T-cell (primary cell): ENCODE data around the gene MICAL3. TPM values are rescaled to one million over a fixed set of nuclear protein-coding genes. Genes with fewer than 3 reads are reported as not detected.
A peak's percentile ranks its signal among the peaks of the same experiment; 100 is the strongest.

Experiments
- ATAC-seq, 4 experiments: fragments of 200-7000 bp in 3 of 4; fragments of 150-1000 bp in 1 of 4; cut with Tn5 transposase; replicated peaks in 1 of 4; 1 replicate in 3 of 4; 2 replicates in 1 of 4; pipeline ENCODE4 v1.10.0; 2021; ENCODE audit warnings: moderate library complexity in 3 of 4, mild to moderate bottlenecking in 2 of 4, moderate number of reproducible peaks in 1 of 4
- CTCF ChIA-PET, 2 donors: fragments of 300-600 bp; sonication (Branson Sonifier 250); formaldehyde crosslinking; loops; one replicate each; lab custom pipeline; 2022; ENCODE audit warnings: antibody characterized with exemption in 2 of 2; lab: Charles Lee
- POLR2A ChIA-PET, 2 donors: fragments of 300-600 bp; sonication (Branson Sonifier 250); formaldehyde crosslinking; loops; one replicate each; lab custom pipeline; 2022; ENCODE audit warnings: antibody characterized with exemption in 2 of 2; lab: Charles Lee
- DNase-seq, 35 experiments: peaks; one replicate each; pipeline versions ENCODE4 v3.0.0 to v3.0.0-alpha.2; 2013 to 2023
- H3K27ac ChIP-seq: one replicate; pipeline ENCODE4 v1.5.1; 2013; ENCODE audit warnings: low read length
- H3K27me3 ChIP-seq, 2 experiments: replicated peaks in 1 of 2; 1 replicate in 1 of 2; 2 replicates in 1 of 2; pipeline versions ENCODE4 v1.6.1 to v1.7.0; 2013; ENCODE audit warnings: low read length in 1 of 2, mixed read lengths in 1 of 2; ENCODE audit not compliant: control insufficient read depth in 2 of 2, insufficient read depth in 2 of 2; ENCODE audit errors: extremely low read depth in 1 of 2
- H3K36me3 ChIP-seq, 2 donors: 1 replicate in 1 of 2; 2 replicates in 1 of 2; pipeline versions ENCODE4 v1.6.1 to v1.7.0; 2013; ENCODE audit warnings: low read length in 1 of 2; ENCODE audit not compliant: control insufficient read depth in 2 of 2, insufficient read depth in 1 of 2; ENCODE audit errors: extremely low read depth in 1 of 2
- H3K4me1 ChIP-seq, 2 experiments: 1 replicate in 1 of 2; 2 replicates in 1 of 2; pipeline versions ENCODE4 v1.6.1 to v1.7.0; 2013; ENCODE audit warnings: low read length in 2 of 2, mixed read lengths in 1 of 2; ENCODE audit not compliant: insufficient read depth in 2 of 2, control insufficient read depth in 1 of 2; ENCODE audit errors: extremely low read depth in 1 of 2
- H3K4me3 ChIP-seq, 2 donors: 1 replicate in 1 of 2; 2 replicates in 1 of 2; pipeline versions ENCODE4 v1.5.1 to v1.7.0; 2013; ENCODE audit warnings: mild to moderate bottlenecking in 2 of 2, low read length in 1 of 2, moderate library complexity in 1 of 2; ENCODE audit not compliant: control insufficient read depth in 1 of 2; ENCODE audit errors: extremely low read depth in 1 of 2
- H3K9me3 ChIP-seq: 2 replicates; pipeline ENCODE4 v1.7.0; 2013
- H3K27ac Mint-ChIP-seq, 2 donors: one replicate each; pipeline ENCODE4 v1.8.0; 2020 to 2021; ENCODE audit warnings: mild to moderate bottlenecking in 2 of 2, mixed read lengths in 2 of 2
- H3K27me3 Mint-ChIP-seq, 2 donors: one replicate each; pipeline ENCODE4 v1.8.0; 2021 to 2022; ENCODE audit warnings: mixed read lengths in 2 of 2
- H3K36me3 Mint-ChIP-seq: one replicate; pipeline ENCODE4 v1.8.0; 2021; ENCODE audit warnings: mixed read lengths
- H3K4me1 Mint-ChIP-seq, 3 donors: one replicate each; pipeline ENCODE4 v1.8.0; 2020 to 2022; ENCODE audit warnings: mixed read lengths in 3 of 3, mild to moderate bottlenecking in 1 of 3
- H3K4me3 Mint-ChIP-seq, 3 donors: one replicate each; pipeline ENCODE4 v1.8.0; 2020 to 2022; ENCODE audit warnings: mild to moderate bottlenecking in 3 of 3, mixed read lengths in 3 of 3, moderate library complexity in 3 of 3
- H3K9me3 Mint-ChIP-seq, 3 donors: one replicate each; pipeline ENCODE4 v1.8.0; 2020 to 2022; ENCODE audit warnings: mixed read lengths in 3 of 3
- WGBS: methylation state at CpG from one replicate; pipeline ENCODE4 v1.1.5; 2013; ENCODE audit warnings: missing lambda C conversion rate; ENCODE audit not compliant: insufficient coverage; 5-methylcytosine and 5-hydroxymethylcytosine counted together
- total RNA-seq, 35 experiments: library from RNA in 6 of 35; stranded (reverse) in 6 of 35; fragments of 120-200 nt in 1 of 35; gene quantifications; one replicate each; pipeline versions ENCODE4 v1.2.1 to v1.2.4 and lab custom pipeline; 2013 to 2026

Gene MICAL3
- total RNA-seq, 5 donors from 2014 or later (not counting 1 experiment from before 2014, with no cell fraction given): 19.1 to 37.5 (median 22.3) TPM

GRCh38 chr22:17893900-17894535 is 130.3 kb downstream of the MICAL3 start:
- WGBS: 100% methylated on average over 1 of the region's 7 CpGs
- Mint-ChIP-seq H3K27ac (no peak overlapping the region), H3K4me1 (peaks cover 0 to 4% (median 3%) of the 10 kb centered on the region in 3 donors), H3K27me3 (no peaks in the 10 kb centered on the region), H3K4me3 (no peak overlapping the region), H3K36me3 (peaks cover 51% of the 10 kb centered on the region), H3K9me3 (no peaks in the 10 kb centered on the region)
- ChIA-PET CTCF (no interaction called here), POLR2A (no interaction called here)
- ATAC-seq (no peak), DNase-seq (no peak)
- H3K27me3 ChIP-seq: no peaks in the 10 kb centered on the region
- no peaks in the 10 kb centered on the region for H3K4me1 ChIP-seq
- H3K4me3 ChIP-seq: no peak overlapping the region
- H3K9me3 ChIP-seq: no peaks in the 10 kb centered on the region
- no peak overlapping the region for H3K27ac ChIP-seq
- peaks cover 0 to 27% of the 10 kb centered on the region in 2 donors for H3K36me3 ChIP-seq

GRCh38 chr22:17892376-17892775 is 132.0 kb downstream of the MICAL3 start:
- 89% methylated on average over 1 of the region's 4 CpGs for WGBS
- H3K27me3 Mint-ChIP-seq: no peaks in the 10 kb centered on the region
- ChIA-PET CTCF (no interaction called here), POLR2A (no interaction called here)
- ATAC-seq: no peak
- H3K36me3 Mint-ChIP-seq: peaks cover 57% of the 10 kb centered on the region
- H3K4me3 Mint-ChIP-seq: no peak overlapping the region
- H3K27ac Mint-ChIP-seq: no peak overlapping the region
- H3K27ac ChIP-seq: no peak overlapping the region
- H3K9me3 Mint-ChIP-seq: no peaks in the 10 kb centered on the region
- no peak for DNase-seq
- no peak overlapping the region for H3K4me3 ChIP-seq
- peaks cover 0 to 29% of the 10 kb centered on the region in 2 donors for H3K36me3 ChIP-seq
- no peaks in the 10 kb centered on the region for H3K4me1 ChIP-seq
- H3K27me3 ChIP-seq: no peaks in the 10 kb centered on the region
- peaks cover 0 to under 1% (median under 1%) of the 10 kb centered on the region in 3 donors for H3K4me1 Mint-ChIP-seq
- no peaks in the 10 kb centered on the region for H3K9me3 ChIP-seq

GRCh38 chr22:17891481-17892167 is 132.7 kb downstream of the MICAL3 start:
- Mint-ChIP-seq H3K36me3 (peaks cover 58% of the 10 kb centered on the region), H3K4me3 (no peak overlapping the region), H3K4me1 (no peaks in the 10 kb centered on the region), H3K27me3 (no peaks in the 10 kb centered on the region), H3K9me3 (no peaks in the 10 kb centered on the region), H3K27ac (no peak overlapping the region)
- Histone ChIP-seq H3K36me3 (peaks cover 0 to 31% of the 10 kb centered on the region in 2 donors), H3K9me3 (no peaks in the 10 kb centered on the region), H3K4me3 (no peak overlapping the region), H3K27ac (no peak overlapping the region), H3K4me1 (no peaks in the 10 kb centered on the region), H3K27me3 (no peaks in the 10 kb centered on the region)
- POLR2A ChIA-PET: no interaction called here
- 69% methylated on average over 6 of the region's 12 CpGs for WGBS
- CTCF ChIA-PET: no interaction called here
- peak in 1 of 35 experiments; percentile 10 for DNase-seq
- ATAC-seq: no peak

GRCh38 chr22:17890892-17891291 is 133.5 kb downstream of the MICAL3 start:
- POLR2A ChIA-PET: no interaction called here
- no peak overlapping the region for H3K27ac ChIP-seq
- no peaks in the 10 kb centered on the region for H3K27me3 ChIP-seq
- H3K36me3 ChIP-seq: peaks cover 0 to 29% of the 10 kb centered on the region in 2 donors
- WGBS: 100% methylated on average over 2 of the region's 3 CpGs
- Mint-ChIP-seq H3K4me3 (no peak overlapping the region), H3K9me3 (no peaks in the 10 kb centered on the region), H3K36me3 (peaks cover 58% of the 10 kb centered on the region), H3K4me1 (no peaks in the 10 kb centered on the region), H3K27me3 (no peaks in the 10 kb centered on the region), H3K27ac (no peak overlapping the region)
- DNase-seq (no peak), ATAC-seq (no peak)
- CTCF ChIA-PET: no interaction called here
- H3K9me3 ChIP-seq: no peaks in the 10 kb centered on the region
- no peak overlapping the region for H3K4me3 ChIP-seq
- H3K4me1 ChIP-seq: no peaks in the 10 kb centered on the region

- Histone ChIP-seq H3K36me3 (peaks cover 0 to 33% of the 10 kb centered on the region in 2 donors), H3K9me3 (no peaks in the 10 kb centered on the region), H3K27me3 (no peaks in the 10 kb centered on the region), H3K27ac (no peak overlapping the region), H3K4me1 (no peaks in the 10 kb centered on the region), H3K4me3 (no peak overlapping the region)
- no peak for ATAC-seq
- H3K27me3 Mint-ChIP-seq: no peaks in the 10 kb centered on the region
- no peak overlapping the region for H3K4me3 Mint-ChIP-seq
- WGBS: 94% methylated on average over 4 of the region's 4 CpGs
- no peaks in the 10 kb centered on the region for H3K4me1 Mint-ChIP-seq
- H3K27ac Mint-ChIP-seq: no peak overlapping the region
- ChIA-PET POLR2A (interaction anchor here in 1 of 2 donors (0.6 kb wide), 1 partner anchor 29 kb away, joined by 9 read pairs; no protein-coding TSS in a partner anchor), CTCF (interaction anchor here in 1 of 2 donors (0.6 kb wide), 1 partner anchor 264 kb away, joined by 3 read pairs; no protein-coding TSS in a partner anchor)
- no peak for DNase-seq
- H3K9me3 Mint-ChIP-seq: no peaks in the 10 kb centered on the region
- peaks cover 62% of the 10 kb centered on the region for H3K36me3 Mint-ChIP-seq
Observed at GRCh38 chr22:17890245-17890671, 134.1 kb downstream of the MICAL3 start.

- peak in 2 of 35 experiments; percentile 2 to 5 for DNase-seq
- H3K36me3 ChIP-seq: peaks cover 0 to 34% of the 10 kb centered on the region in 2 donors
- Mint-ChIP-seq H3K27me3 (no peaks in the 10 kb centered on the region), H3K9me3 (no peaks in the 10 kb centered on the region), H3K27ac (no peak overlapping the region), H3K4me3 (no peak overlapping the region), H3K4me1 (no peaks in the 10 kb centered on the region), H3K36me3 (peaks cover 66% of the 10 kb centered on the region)
- H3K9me3 ChIP-seq: no peaks in the 10 kb centered on the region
- no peak for ATAC-seq
- WGBS: 91% methylated on average over 7 of the region's 7 CpGs
- CTCF ChIA-PET: no interaction called here
- H3K27ac ChIP-seq: no peak overlapping the region
- no peaks in the 10 kb centered on the region for H3K27me3 ChIP-seq
- POLR2A ChIA-PET: no interaction called here
- H3K4me1 ChIP-seq: no peaks in the 10 kb centered on the region
- H3K4me3 ChIP-seq: no peak overlapping the region
Observed at GRCh38 chr22:17888855-17889254, 135.5 kb downstream of the MICAL3 start.
